H1 (cell line): Measurements from ENCODE around the gene DRC7. TPM values are rescaled to one million over a fixed set of nuclear protein-coding genes. Genes with fewer than 3 reads are reported as not detected.

Experiments
- CTCF ChIA-PET: fragments of 300-600 bp; sonication (Branson Sonifier 250); formaldehyde crosslinking; loops from one replicate; lab custom pipeline; 2021; ENCODE audit not compliant: partially characterized antibody; lab: Charles Lee
- POLR2A ChIA-PET: fragments of 300-600 bp; sonication (Branson Sonifier 250); formaldehyde crosslinking; loops from one replicate; lab custom pipeline; 2021; ENCODE audit warnings: inconsistent platforms; ENCODE audit not compliant: partially characterized antibody; lab: Charles Lee
- DNase-seq, 2 experiments: peaks; one replicate each; pipeline versions ENCODE4 v3.0.0 to v3.0.0-alpha.2; 2010 to 2022; ENCODE audit warnings: low spot score in 2 of 2, low read depth in 1 of 2, mixed read lengths in 1 of 2
- FAIRE-seq: peaks from 2 replicates; lab custom pipeline; 2011; peaks lifted over from hg19 to GRCh38; lab: Jason Lieb, UNC
- H2AFZ ChIP-seq: 2 replicates; pipeline ENCODE4 v1.8.1; 2012; ENCODE audit warnings: low read length, inconsistent platforms
- H2AK5ac ChIP-seq: 2 replicates; pipeline ENCODE4 v1.6.1; 2013; ENCODE audit warnings: low read depth, low read length
- H2BK120ac ChIP-seq: replicated peaks from 2 replicates; pipeline ENCODE3; 2013; ENCODE audit warnings: low read depth, low read length, inconsistent platforms
- H2BK12ac ChIP-seq: 2 replicates; pipeline ENCODE4 v1.6.1; 2013; ENCODE audit warnings: low read depth, low read length
- H2BK15ac ChIP-seq: 2 replicates; pipeline ENCODE4 v1.6.1; 2013; ENCODE audit warnings: low read length
- H2BK20ac ChIP-seq: 2 replicates; pipeline ENCODE4 v1.6.1; 2013; ENCODE audit warnings: low read length
- H2BK5ac ChIP-seq: 2 replicates; pipeline ENCODE4 v1.6.1; 2013; ENCODE audit warnings: low read depth, low read length
- H3K14ac ChIP-seq: 2 replicates; pipeline ENCODE4 v1.6.1; 2013; ENCODE audit warnings: inconsistent platforms; ENCODE audit not compliant: insufficient read length
- H3K18ac ChIP-seq: 2 replicates; pipeline ENCODE4 v1.6.1; 2013; ENCODE audit warnings: low read length; ENCODE audit errors: extremely low read depth
- H3K23ac ChIP-seq: 2 replicates; pipeline ENCODE4 v1.6.1; 2013; ENCODE audit warnings: inconsistent platforms; ENCODE audit not compliant: insufficient read length
- H3K23me2 ChIP-seq: 2 replicates; pipeline ENCODE4 v1.6.1; 2013; ENCODE audit warnings: low read depth, low read length
- H3K27ac ChIP-seq: 2 replicates; pipeline ENCODE4 v1.6.1; 2011; ENCODE audit warnings: low read depth, low read length, inconsistent platforms
- H3K27me3 ChIP-seq, 4 experiments: replicated peaks in 1 of 4; 1 replicate in 1 of 4; 2 replicates in 3 of 4; pipeline versions ENCODE4 v1.6.1 to v1.8.1; 2011 to 2013; ENCODE audit warnings: low read length in 3 of 4, mild to moderate bottlenecking in 3 of 4, inconsistent platforms in 2 of 4, mixed read lengths in 2 of 4, moderate library complexity in 1 of 4; ENCODE audit not compliant: control insufficient read depth in 3 of 4, insufficient read depth in 3 of 4; ENCODE audit errors: extremely low read depth in 1 of 4
- H3K36me3 ChIP-seq, 4 experiments: 2 replicates each; pipeline versions ENCODE4 v1.6.1 to v1.8.1; 2011 to 2013; ENCODE audit warnings: mild to moderate bottlenecking in 4 of 4, low read length in 3 of 4, moderate library complexity in 2 of 4, control low read depth in 1 of 4, inconsistent platforms in 1 of 4; ENCODE audit not compliant: insufficient read depth in 4 of 4, control insufficient read depth in 2 of 4
- H3K4ac ChIP-seq: replicated peaks from 2 replicates; pipeline ENCODE3; 2013; ENCODE audit warnings: low read length, low read depth, mixed read lengths, inconsistent platforms; ENCODE audit not compliant: insufficient read length
- H3K4me1 ChIP-seq, 4 experiments: replicated peaks in 1 of 4; 1 replicate in 1 of 4; 2 replicates in 3 of 4; pipeline versions ENCODE4 v1.6.1 to v1.8.1; 2011 to 2013; ENCODE audit warnings: low read length in 3 of 4, inconsistent platforms in 2 of 4, mixed read lengths in 1 of 4; ENCODE audit not compliant: insufficient read depth in 4 of 4, control insufficient read depth in 3 of 4
- H3K4me2 ChIP-seq, 2 experiments: 2 replicates each; pipeline versions ENCODE4 v1.6.1 to v1.8.1; 2011 to 2013; ENCODE audit warnings: low read depth in 2 of 2, low read length in 2 of 2, control low read depth in 1 of 2, inconsistent platforms in 1 of 2, mild to moderate bottlenecking in 1 of 2; ENCODE audit not compliant: insufficient read depth in 1 of 2
- H3K4me3 ChIP-seq, 4 experiments: fragments of 200-600, 300-600 bp in 1 of 4; sonication (generic), shearing (Covaris generic), sonication (Bioruptor Twin) in 1 of 4; 2 replicates each; pipeline versions ENCODE4 v1.5.1 to v1.8.1; 2011 to 2016; ENCODE audit warnings: low read length in 4 of 4, low read depth in 3 of 4, control low read depth in 2 of 4, inconsistent platforms in 2 of 4, mild to moderate bottlenecking in 2 of 4, mixed read lengths in 1 of 4, moderate library complexity in 1 of 4; ENCODE audit not compliant: insufficient read depth in 2 of 4; ENCODE audit errors: extremely low read depth in 1 of 4
- H3K56ac ChIP-seq: replicated peaks from 2 replicates; pipeline ENCODE3; 2013; ENCODE audit warnings: low read depth, mild to moderate bottlenecking, mixed read lengths, low read length, inconsistent platforms; ENCODE audit not compliant: insufficient read length
- H3K79me1 ChIP-seq: 2 replicates; pipeline ENCODE4 v1.6.1; 2013; ENCODE audit warnings: low read depth, low read length, control low read depth
- H3K79me2 ChIP-seq, 2 experiments: 2 replicates each; pipeline versions ENCODE4 v1.6.1 to v1.8.1; 2012 to 2013; ENCODE audit warnings: low read length in 2 of 2, mild to moderate bottlenecking in 2 of 2, inconsistent platforms in 1 of 2; ENCODE audit not compliant: insufficient read depth in 2 of 2, control insufficient read depth in 1 of 2
- H3K9ac ChIP-seq, 4 experiments: replicated peaks in 1 of 4; 1 replicate in 1 of 4; 2 replicates in 3 of 4; pipeline versions ENCODE4 v1.6.1 to v1.8.1; 2011 to 2013; ENCODE audit warnings: low read depth in 3 of 4, low read length in 3 of 4, control low read depth in 2 of 4, mild to moderate bottlenecking in 2 of 4, moderate library complexity in 2 of 4, inconsistent platforms in 1 of 4; ENCODE audit errors: extremely low read depth in 1 of 4
- H3K9me3 ChIP-seq, 2 experiments: 2 replicates each; pipeline versions ENCODE4 v1.6.1 to v1.8.1; 2012 to 2013; ENCODE audit warnings: mild to moderate bottlenecking in 2 of 2, moderate library complexity in 2 of 2, control low read depth in 1 of 2, inconsistent platforms in 1 of 2, low read depth in 1 of 2, low read length in 1 of 2, mixed read lengths in 1 of 2; ENCODE audit not compliant: insufficient read depth in 2 of 2
- H4K20me1 ChIP-seq, 2 experiments: replicated peaks in 1 of 2; 2 replicates each; pipeline versions ENCODE3 to v1.8.1; 2011 to 2013; ENCODE audit warnings: inconsistent platforms in 2 of 2, low read length in 2 of 2, mild to moderate bottlenecking in 1 of 2; ENCODE audit not compliant: insufficient read depth in 2 of 2, control insufficient read depth in 1 of 2
- H4K5ac ChIP-seq: 2 replicates; pipeline ENCODE4 v1.6.1; 2013; ENCODE audit warnings: low read length, low read depth, mixed read lengths, inconsistent platforms; ENCODE audit not compliant: insufficient read length
- H4K8ac ChIP-seq: 2 replicates; pipeline ENCODE4 v1.8.0; 2013; ENCODE audit warnings: mild to moderate bottlenecking, moderate library complexity, low read length, inconsistent platforms; ENCODE audit not compliant: insufficient read depth; ENCODE audit errors: extremely low read depth
- H4K91ac ChIP-seq: replicated peaks from 2 replicates; pipeline ENCODE3; 2013; ENCODE audit warnings: low read length, mixed read lengths, inconsistent platforms; ENCODE audit not compliant: insufficient read length
- ATF3 ChIP-seq: IDR thresholded peaks from 2 replicates; pipeline ENCODE4 v1.6.1; 2011; ENCODE audit warnings: low read depth, mild to moderate bottlenecking, low read length; ENCODE audit not compliant: insufficient read depth
- CBX8 ChIP-seq: fragments of 300-800, 300-1000 bp; sonication (generic); IDR thresholded peaks from 2 replicates; pipeline ENCODE4 v1.7.1; 2016; ENCODE audit warnings: low read depth, low read length, borderline replicate concordance
- CHD2 ChIP-seq: IDR thresholded peaks from 2 replicates; pipeline ENCODE4 v1.6.1; 2012; ENCODE audit warnings: low read length, improper control_type of control experiment
- SP4 ChIP-seq: IDR thresholded peaks from 2 replicates; pipeline ENCODE4 v1.6.1; 2012; ENCODE audit warnings: low read length, inconsistent platforms
- TAF1 ChIP-seq: IDR thresholded peaks from 2 replicates; pipeline ENCODE4 v1.6.1; 2011; ENCODE audit warnings: mild to moderate bottlenecking, low read depth, low read length
- TEAD4 ChIP-seq: IDR thresholded peaks from 2 replicates; pipeline ENCODE4 v1.6.1; 2012; ENCODE audit warnings: low read depth, low read length, inconsistent platforms, mixed read lengths
- USF2 ChIP-seq: IDR thresholded peaks from 2 replicates; pipeline ENCODE4 v1.6.1; 2011; ENCODE audit warnings: low read length, improper control_type of control experiment
- WGBS, 2 experiments: shearing (Covaris generic) in 1 of 2; methylation state at CpG; one replicate each; pipeline versions ENCODE4 v1.1.6 to v1.1.7; 2013 to 2015; ENCODE audit warnings: low lambda C conversion rate in 2 of 2, mixed read lengths in 2 of 2, inconsistent platforms in 1 of 2, low coverage in 1 of 2, missing lambda C conversion rate in 1 of 2; ENCODE audit not compliant: insufficient replicate concordance in 2 of 2, insufficient coverage in 1 of 2, insufficient read length in 1 of 2; ENCODE audit errors: extremely low coverage in 1 of 2, missing lambda C conversion rate in 1 of 2; 5-methylcytosine and 5-hydroxymethylcytosine counted together
- polyA plus RNA-seq, 7 experiments: library from polyadenylated mRNA; depleted of rRNA in 3 of 7; stranded (reverse) in 5 of 7; unstranded in 2 of 7; fragments of >200 nt in 5 of 7; fragments of 200-250 nt in 2 of 7; gene quantifications; 1 replicate in 5 of 7; 2 replicates in 1 of 7; 4 replicates in 1 of 7; pipeline versions ENCODE4 v1.2.1 to v1.2.3, GENCODE V29; 2011 to 2013; ENCODE audit warnings: missing spikeins in 2 of 7, mixed read lengths in 2 of 7
- total RNA-seq: library from RNA; stranded (reverse); fragmentation: NEBNext Ultra II Directional; extraction: Animal tissue kit (Norgen Biotek cat#: 25700); gene quantifications from 2 replicates; pipeline ENCODE4 v1.2.1, GENCODE V29; 2021
- TF ChIP-seq, protein P1 (sequence below), 3 experiments: IDR thresholded peaks; 1 replicate in 2 of 3; 2 replicates in 1 of 3; pipeline versions ENCODE4 v1.5.1 to v1.6.1; 2011; ENCODE audit warnings: low read length in 3 of 3, mild to moderate bottlenecking in 3 of 3, inconsistent platforms in 2 of 3, low read depth in 1 of 3, moderate library complexity in 1 of 3; ENCODE audit not compliant: insufficient read depth in 1 of 3; ENCODE audit errors: control extremely low read depth in 1 of 3

The DRC7 gene
- total and polyA plus RNA-seq, 2 of the 8 experiments (the other 6 are each of a cell fraction or from before 2014, with no cell fraction given) = 0.14 TPM; not detected in 1

GRCh38 chr16:57739756-57740422 is 45.3 kb downstream of the DRC7 start:
- no peak overlapping the region for H3K14ac ChIP-seq
- POLR2A ChIA-PET = no interaction called here
- peaks cover 9% of the 10 kb centered on the region; the same call in 1 of the 2 replicates for H3K23me2 ChIP-seq
- peaks cover 0 to 5% (median 0%) of the 10 kb centered on the region in 4 experiments; a peak in 4 of 8 replicates for H3K36me3 ChIP-seq
- WGBS, 2 experiments = 93% methylated on average over 16 of the region's 18 CpGs; no CpG with 5 or more reads in 1 of the 2 experiments
- no peaks in the 10 kb centered on the region for H3K27me3 ChIP-seq
- FAIRE-seq (no peak), DNase-seq (no peak)
- H3K4me3 ChIP-seq = no peak overlapping the region
- no peaks in the 10 kb centered on the region; a peak in 1 of 4 replicates for H3K79me2 ChIP-seq
- H2BK120ac ChIP-seq = no peak overlapping the region
- no peak overlapping the region for H3K23ac ChIP-seq
- no peak overlapping the region for H3K56ac ChIP-seq
- peaks cover 0 to 11% (median 4%) of the 10 kb centered on the region in 4 experiments; a peak in 5 of 7 replicates for H3K4me1 ChIP-seq
- no peaks in the 10 kb centered on the region for H3K9me3 ChIP-seq
- H4K5ac ChIP-seq = no peak overlapping the region
- H4K20me1 ChIP-seq = peaks cover 0 to 9% of the 10 kb centered on the region in 2 experiments
- no peak overlapping the region for H4K91ac ChIP-seq
- no peak overlapping the region for H2AFZ ChIP-seq
- H3K4ac ChIP-seq = no peak overlapping the region
- H3K18ac ChIP-seq = no peak overlapping the region
- H2AK5ac ChIP-seq = no peak overlapping the region
- H3K27ac ChIP-seq = no peak overlapping the region
- H3K4me2 ChIP-seq = no peak overlapping the region
- CTCF ChIA-PET = interaction anchor here (1.2 to 2.1 kb wide), 4 partner anchors 15 to 167 kb away, joined by 3 to 9 read pairs (median 4); no protein-coding TSS in a partner anchor
- H2BK20ac ChIP-seq = no peak overlapping the region
- H3K9ac ChIP-seq = no peak overlapping the region
- H3K79me1 ChIP-seq = no peaks in the 10 kb centered on the region
- H2BK12ac ChIP-seq = no peak overlapping the region
- no peak overlapping the region for H4K8ac ChIP-seq
- no peak overlapping the region for H2BK15ac ChIP-seq
- no peak overlapping the region for H2BK5ac ChIP-seq
- TF ChIP-seq USF2 (no peak), SP4 (no peak), CBX8 (no peak), TEAD4 (no peak), CHD2 (no peak), ATF3 (no peak), TAF1 (no peak)
- TF ChIP-seq, protein P1, sequence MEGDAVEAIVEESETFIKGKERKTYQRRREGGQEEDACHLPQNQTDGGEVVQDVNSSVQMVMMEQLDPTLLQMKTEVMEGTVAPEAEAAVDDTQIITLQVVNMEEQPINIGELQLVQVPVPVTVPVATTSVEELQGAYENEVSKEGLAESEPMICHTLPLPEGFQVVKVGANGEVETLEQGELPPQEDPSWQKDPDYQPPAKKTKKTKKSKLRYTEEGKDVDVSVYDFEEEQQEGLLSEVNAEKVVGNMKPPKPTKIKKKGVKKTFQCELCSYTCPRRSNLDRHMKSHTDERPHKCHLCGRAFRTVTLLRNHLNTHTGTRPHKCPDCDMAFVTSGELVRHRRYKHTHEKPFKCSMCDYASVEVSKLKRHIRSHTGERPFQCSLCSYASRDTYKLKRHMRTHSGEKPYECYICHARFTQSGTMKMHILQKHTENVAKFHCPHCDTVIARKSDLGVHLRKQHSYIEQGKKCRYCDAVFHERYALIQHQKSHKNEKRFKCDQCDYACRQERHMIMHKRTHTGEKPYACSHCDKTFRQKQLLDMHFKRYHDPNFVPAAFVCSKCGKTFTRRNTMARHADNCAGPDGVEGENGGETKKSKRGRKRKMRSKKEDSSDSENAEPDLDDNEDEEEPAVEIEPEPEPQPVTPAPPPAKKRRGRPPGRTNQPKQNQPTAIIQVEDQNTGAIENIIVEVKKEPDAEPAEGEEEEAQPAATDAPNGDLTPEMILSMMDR (IDR thresholded peaks at IDR 0.05; ENCODE audit: control extremely low read depth in 1 of 3, insufficient read depth in 1 of 3, low read depth in 1 of 3, low read length in 3 of 3) = no peak
- TF ChIP-seq, all 59 proteins: peak for 0
